Natural killer cell treated with Interleukin-12 subunit alpha and Interleukin-12 subunit beta and Interleukin-15 and Interleukin-18, amount 100 ng/mL, for 72 hours (primary cell): ENCODE data around the gene CCDC28A. TPM values are rescaled to one million over a fixed set of nuclear protein-coding genes. Genes with fewer than 3 reads are reported as not detected.

ENCODE experiments used
- ATAC-seq, 2 donors: fragments of 150-1000 bp; cut with Tn5 transposase in 1 of 2; sonication (Bioruptor Pico), chemical (Tn5 transposase) in 1 of 2; 2 replicates each; pipeline ENCODE4 v1.10.0; 2021
- DNase-seq: peaks from one replicate; pipeline ENCODE4 v3.0.0; 2022; ENCODE audit warnings: low spot score
- H3K27ac Mint-ChIP-seq, 2 donors: 1 replicate in 1 of 2; 2 replicates in 1 of 2; pipeline ENCODE4 v1.8.0; 2022; ENCODE audit warnings: mixed read lengths in 2 of 2, mild to moderate bottlenecking in 1 of 2, moderate library complexity in 1 of 2
- H3K27me3 Mint-ChIP-seq, 2 donors: 1 replicate in 1 of 2; 2 replicates in 1 of 2; pipeline ENCODE4 v1.8.0; 2022; ENCODE audit warnings: mixed read lengths in 2 of 2
- H3K36me3 Mint-ChIP-seq: one replicate; pipeline ENCODE4 v1.8.0; 2022; ENCODE audit warnings: mixed read lengths
- H3K4me1 Mint-ChIP-seq, 2 donors: 1 replicate in 1 of 2; 2 replicates in 1 of 2; pipeline ENCODE4 v1.8.0; 2022; ENCODE audit warnings: low read depth in 2 of 2, mixed read lengths in 2 of 2, mild to moderate bottlenecking in 1 of 2
- H3K4me3 Mint-ChIP-seq: one replicate; pipeline ENCODE4 v1.8.0; 2022; ENCODE audit warnings: mixed read lengths
- H3K9me3 Mint-ChIP-seq: 2 replicates; pipeline ENCODE4 v1.8.0; 2022; ENCODE audit warnings: mixed read lengths
- total RNA-seq, 2 donors: library from RNA; stranded (reverse); gene quantifications; one replicate each; pipeline ENCODE4 v1.2.3, GENCODE V29; 2022

The CCDC28A gene
- total RNA-seq, 2 donors from 2014 or later, result 13.5 to 16.4 TPM

DNA sequence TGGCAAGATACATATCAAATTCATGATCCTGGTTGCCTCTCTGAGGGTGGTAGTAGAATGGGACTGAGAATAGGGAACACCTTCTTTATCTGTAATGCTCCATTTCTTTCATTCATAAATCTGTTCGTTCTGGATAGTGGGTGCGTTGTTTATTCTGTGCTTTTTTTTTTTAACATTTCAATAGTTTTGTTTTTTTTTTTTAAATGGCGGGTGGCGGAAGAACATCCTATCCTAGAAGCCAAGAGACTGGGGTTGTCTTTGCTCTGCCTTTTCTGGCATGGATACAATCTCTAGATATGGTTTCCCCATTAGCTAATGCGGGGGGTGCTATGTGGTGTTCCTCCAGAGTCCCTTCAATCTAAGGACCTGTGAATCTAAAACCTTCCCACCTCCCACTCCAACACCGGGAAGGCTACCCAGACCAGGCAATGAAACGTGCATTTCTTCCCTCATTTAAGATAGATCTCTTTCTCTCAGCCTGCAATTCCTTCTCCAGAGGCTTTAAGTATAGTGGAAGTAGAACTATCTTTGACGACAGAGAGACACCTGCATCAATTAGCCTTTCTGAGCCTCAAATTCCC is 883 bp upstream of the CCDC28A start:
- Mint-ChIP-seq H3K36me3 (peaks cover 7% of the 10 kb centered on the region), H3K9me3 (no peaks in the 10 kb centered on the region), H3K27me3 (no peaks in the 10 kb centered on the region), H3K4me1 (peaks cover 6 to 15% of the 10 kb centered on the region in 2 donors), H3K4me3 (peak overlapping the region; percentile 99), H3K27ac (peak overlapping the region; percentile 97 to 99)
- DNase-seq, result no peak
- ATAC-seq, result no peak

- ATAC-seq (no peak), DNase-seq (no peak)
- Mint-ChIP-seq H3K27me3 (no peaks in the 10 kb centered on the region), H3K9me3 (no peaks in the 10 kb centered on the region), H3K4me1 (peaks cover 6 to 15% of the 10 kb centered on the region in 2 donors), H3K36me3 (peaks cover 7% of the 10 kb centered on the region), H3K27ac (peak overlapping the region; percentile 97 to 99), H3K4me3 (peak overlapping the region; percentile 99)
Measured at GRCh38 chr6:138774370-138774769, 801 bp downstream of the CCDC28A start.

DNA sequence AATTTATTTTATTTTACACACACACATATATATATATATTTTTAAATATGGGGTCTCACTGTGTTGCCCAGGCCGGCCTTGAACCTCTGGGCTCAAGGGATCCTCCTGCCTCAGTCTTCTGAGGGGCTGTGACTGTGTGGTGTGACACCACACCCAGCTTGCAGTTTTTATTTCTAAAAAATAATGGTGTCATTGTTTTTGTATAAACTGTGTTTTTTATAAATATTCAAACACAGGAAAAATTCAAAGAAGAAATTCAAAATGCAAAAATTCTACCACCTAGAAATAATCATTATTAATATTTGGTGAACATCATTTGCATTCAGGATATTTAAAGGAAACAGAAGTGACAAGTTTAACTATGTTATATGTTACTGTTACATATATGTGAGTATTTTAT is 3.1 kb downstream of the CCDC28A start:
- Mint-ChIP-seq H3K9me3 (no peaks in the 10 kb centered on the region), H3K4me1 (peaks cover 6 to 15% of the 10 kb centered on the region in 2 donors), H3K36me3 (peaks cover 7% of the 10 kb centered on the region), H3K27ac (no peak overlapping the region), H3K4me3 (no peak overlapping the region), H3K27me3 (no peaks in the 10 kb centered on the region)
- ATAC-seq (no peak), DNase-seq (no peak)

- no peaks in the 10 kb centered on the region for H3K27me3 Mint-ChIP-seq
- H3K27ac Mint-ChIP-seq, result no peak overlapping the region
- peaks cover 2% of the 10 kb centered on the region in 2 donors for H3K4me1 Mint-ChIP-seq
- H3K9me3 Mint-ChIP-seq, result no peaks in the 10 kb centered on the region
- DNase-seq, result no peak
- ATAC-seq, result no peak
- H3K36me3 Mint-ChIP-seq, result peaks cover 13% of the 10 kb centered on the region
- H3K4me3 Mint-ChIP-seq, result no peak overlapping the region
Measured at GRCh38 chr6:138778331-138778730, 4.8 kb downstream of the CCDC28A start.

- no peak overlapping the region for H3K4me3 Mint-ChIP-seq
- H3K27me3 Mint-ChIP-seq, result no peaks in the 10 kb centered on the region
- H3K9me3 Mint-ChIP-seq, result no peaks in the 10 kb centered on the region
- no peak for DNase-seq
- ATAC-seq, result no peak
- no peak overlapping the region for H3K27ac Mint-ChIP-seq
- H3K36me3 Mint-ChIP-seq, result peaks cover 9% of the 10 kb centered on the region
- H3K4me1 Mint-ChIP-seq, result no peaks in the 10 kb centered on the region
Measured at GRCh38 chr6:138782243-138782642, 8.7 kb downstream of the CCDC28A start.

DNA sequence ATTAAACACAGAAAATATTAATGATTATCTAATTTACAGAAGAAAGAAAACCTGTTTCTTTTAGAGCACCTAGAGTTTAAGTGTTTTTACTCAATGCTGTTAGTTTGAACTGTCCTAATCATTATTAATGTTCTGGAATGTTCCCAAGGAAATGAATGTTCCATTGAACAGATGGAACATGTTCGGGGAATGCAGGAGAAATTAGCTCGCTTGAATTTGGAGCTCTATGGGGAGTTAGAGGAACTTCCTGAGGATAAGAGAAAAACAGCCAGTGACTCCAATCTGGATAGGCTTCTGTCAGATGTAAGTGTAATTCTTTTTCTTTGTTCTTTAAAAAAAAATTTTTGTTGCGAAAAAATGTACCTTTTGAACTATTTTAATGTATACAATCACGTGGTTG is 11.5 kb downstream of the CCDC28A start:
- Mint-ChIP-seq H3K36me3 (peaks cover 6% of the 10 kb centered on the region), H3K4me3 (no peak overlapping the region)

DNA sequence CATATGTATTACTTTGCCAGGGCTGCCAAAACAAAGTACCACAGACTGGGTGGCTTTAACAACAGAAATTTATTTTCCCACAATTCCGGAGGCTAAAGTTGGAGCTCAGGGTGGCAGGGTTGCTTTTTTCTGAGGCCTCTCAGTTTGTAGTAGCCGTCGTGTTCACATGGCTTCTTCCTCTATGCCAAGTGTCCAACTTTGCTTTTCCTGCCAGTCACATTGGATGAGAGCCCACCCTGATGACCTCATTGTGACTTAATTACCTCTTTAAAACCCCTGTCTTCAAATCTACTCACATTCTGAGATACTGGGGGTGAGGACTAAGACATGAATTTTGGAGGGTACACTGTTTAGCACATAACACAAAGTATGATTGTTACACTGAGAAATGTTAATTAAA is 12.4 kb downstream of the CCDC28A start:
- H3K27ac Mint-ChIP-seq, result no peak overlapping the region
- peaks cover 10% of the 10 kb centered on the region for H3K36me3 Mint-ChIP-seq
- no peaks in the 10 kb centered on the region for H3K27me3 Mint-ChIP-seq
- DNase-seq (no peak), ATAC-seq (no peak)
- H3K4me1 Mint-ChIP-seq, result no peaks in the 10 kb centered on the region
- no peak overlapping the region for H3K4me3 Mint-ChIP-seq
- H3K9me3 Mint-ChIP-seq, result no peaks in the 10 kb centered on the region

More for the DNA sequence above, 11.5 kb downstream of the CCDC28A start:
- ATAC-seq (no peak), DNase-seq (no peak)
- Mint-ChIP-seq H3K4me1 (no peaks in the 10 kb centered on the region), H3K27ac (no peak overlapping the region), H3K9me3 (no peaks in the 10 kb centered on the region), H3K27me3 (no peaks in the 10 kb centered on the region)

- peaks cover 16% of the 10 kb centered on the region for H3K36me3 Mint-ChIP-seq
- no peaks in the 10 kb centered on the region for H3K4me1 Mint-ChIP-seq
- no peak for DNase-seq
- ATAC-seq, result no peak
- H3K27me3 Mint-ChIP-seq, result no peaks in the 10 kb centered on the region
- no peaks in the 10 kb centered on the region for H3K9me3 Mint-ChIP-seq
- H3K27ac Mint-ChIP-seq, result no peak overlapping the region
- no peak overlapping the region for H3K4me3 Mint-ChIP-seq
Measured at GRCh38 chr6:138787138-138787537, 13.6 kb downstream of the CCDC28A start.

DNA sequence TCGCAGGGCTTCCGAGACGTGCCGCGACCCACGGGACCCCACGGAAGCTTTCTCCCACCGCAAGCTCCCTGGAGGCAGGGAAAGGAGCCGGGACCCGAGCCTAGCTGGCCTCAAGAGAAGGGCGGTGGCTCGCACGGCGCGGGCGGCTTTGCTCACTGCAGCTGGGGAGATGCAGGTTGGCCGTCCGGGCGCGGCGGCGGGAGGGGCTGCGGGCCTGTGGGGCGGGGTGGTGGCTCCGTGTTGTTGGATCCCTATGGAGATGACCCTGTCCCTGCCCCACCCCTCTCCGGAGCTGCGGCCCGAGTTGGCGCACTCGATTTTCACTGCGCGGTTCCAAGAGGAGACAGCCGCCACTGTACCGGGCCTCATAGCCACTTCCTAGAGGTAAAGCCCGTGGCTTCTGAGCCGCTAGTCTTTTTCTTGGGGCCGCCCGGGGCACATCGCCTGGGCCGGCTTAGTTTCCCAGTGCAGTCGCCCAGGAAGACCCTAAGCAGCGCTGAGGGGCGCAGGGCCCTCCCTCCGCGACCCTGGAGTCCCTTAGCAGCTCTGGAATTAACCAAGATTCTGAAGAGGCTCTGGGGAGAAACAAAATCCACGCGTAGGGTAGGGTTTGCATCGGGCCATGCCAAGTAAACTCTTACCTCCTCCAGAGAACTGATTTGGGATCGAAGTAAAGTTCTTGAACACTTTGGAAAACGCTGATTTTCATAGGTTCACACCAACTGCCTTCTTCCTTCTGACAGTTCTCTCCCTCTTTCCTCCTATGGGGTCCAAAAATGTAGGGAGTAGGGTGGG is 22.4 kb downstream of the CCDC28A start, which contains the start of gene ECT2L:
TSS of gene ECT2L (plus strand) at position 279 of the 795 bp plus-strand sequence. CDS start 17,188 bp downstream, outside the sequence.
- Mint-ChIP-seq H3K4me1 (no peaks in the 10 kb centered on the region), H3K4me3 (no peak within 1 kb of the TSS)
- no peak for ATAC-seq

DNA sequence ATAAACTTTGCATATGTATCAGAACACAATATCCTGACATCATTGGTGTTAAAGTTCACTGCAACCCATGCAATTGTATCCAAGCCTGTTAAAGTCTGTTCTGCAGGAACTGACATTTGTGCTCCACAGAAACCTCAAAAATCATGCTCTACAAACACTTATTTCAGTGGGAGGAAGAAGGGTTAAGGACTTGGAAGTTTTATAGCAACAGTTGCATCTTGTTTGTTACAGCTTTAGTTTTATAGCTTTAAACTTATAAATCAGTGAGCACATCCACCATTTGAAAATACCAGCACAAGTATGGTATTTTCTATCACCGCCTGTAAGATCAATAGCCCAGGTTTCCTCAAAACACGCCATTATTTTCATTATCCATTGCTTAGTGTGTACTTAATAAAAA is 23.2 kb downstream of the CCDC28A start:
- Mint-ChIP-seq H3K4me1 (no peaks in the 10 kb centered on the region), H3K27ac (no peak overlapping the region)

More for the DNA sequence above, 22.4 kb downstream of the CCDC28A start, which contains the start of gene ECT2L:
- Mint-ChIP-seq H3K36me3 (peaks cover 6% of the 10 kb centered on the region), H3K9me3 (no peaks in the 10 kb centered on the region), H3K27ac (no peak within 1 kb of the TSS), H3K27me3 (peaks cover 6 to 11% of the 10 kb centered on the region in 2 donors)
- DNase-seq, result no peak

GRCh38 chr6:138797806-138798446 is 24.4 kb downstream of the CCDC28A start:
- no peak overlapping the region for H3K4me3 Mint-ChIP-seq
- no peak overlapping the region for H3K27ac Mint-ChIP-seq
- no peaks in the 10 kb centered on the region for H3K9me3 Mint-ChIP-seq
- H3K36me3 Mint-ChIP-seq, result no peaks in the 10 kb centered on the region
- H3K27me3 Mint-ChIP-seq, result peaks cover 6 to 11% of the 10 kb centered on the region in 2 donors
- ATAC-seq, result no peak
- H3K4me1 Mint-ChIP-seq, result no peaks in the 10 kb centered on the region
- no peak for DNase-seq

More for the DNA sequence above, 23.2 kb downstream of the CCDC28A start:
- ATAC-seq (no peak), DNase-seq (no peak)
- H3K9me3 Mint-ChIP-seq, result no peaks in the 10 kb centered on the region
- H3K27me3 Mint-ChIP-seq, result peaks cover 6 to 11% of the 10 kb centered on the region in 2 donors
- H3K36me3 Mint-ChIP-seq, result peaks cover 1% of the 10 kb centered on the region
- no peak overlapping the region for H3K4me3 Mint-ChIP-seq

GRCh38 chr6:138800377-138801150 is 27.0 kb downstream of the CCDC28A start:
- ATAC-seq, result no peak
- Mint-ChIP-seq H3K27ac (no peak overlapping the region), H3K4me3 (no peak overlapping the region), H3K9me3 (no peaks in the 10 kb centered on the region), H3K27me3 (peaks cover 15 to 22% of the 10 kb centered on the region in 2 donors), H3K4me1 (no peaks in the 10 kb centered on the region), H3K36me3 (no peaks in the 10 kb centered on the region)
- DNase-seq, result no peak

DNA sequence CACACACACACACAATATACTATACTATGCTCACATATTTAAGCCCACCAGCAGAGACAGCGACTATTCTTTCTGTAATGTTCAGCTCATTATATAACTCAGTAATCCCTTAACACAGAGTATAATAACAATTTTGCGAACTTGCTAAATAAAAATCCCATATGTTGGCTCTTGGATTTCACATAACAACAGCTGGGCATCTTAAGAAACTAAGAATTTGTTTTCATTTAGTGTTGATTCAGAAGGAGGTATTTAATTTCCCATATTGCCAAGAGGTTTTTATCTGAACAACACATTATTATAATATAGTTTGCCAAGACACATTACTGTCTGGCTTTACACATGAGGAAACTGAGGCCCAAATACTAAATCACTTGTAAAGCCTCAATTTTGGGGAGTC is 29.8 kb downstream of the CCDC28A start:
- Mint-ChIP-seq H3K4me1 (no peaks in the 10 kb centered on the region), H3K27me3 (peaks cover 10 to 13% of the 10 kb centered on the region in 2 donors), H3K36me3 (no peaks in the 10 kb centered on the region), H3K4me3 (no peak overlapping the region), H3K27ac (no peak overlapping the region), H3K9me3 (no peaks in the 10 kb centered on the region)
- ATAC-seq (no peak), DNase-seq (no peak)
